ENCODE measurements around the gene AMDHD1.

The AMDHD1 gene

GRCh38 chr12:95944108-95944704 is 1.1 kb downstream of the AMDHD1 start:
- no peak for FAIRE-seq
- DNase-seq (ENCODE audit: insufficient read length): no peak
- TF ChIP-seq TAF1 (IDR thresholded peaks at IDR 0.05; ENCODE audit: borderline replicate concordance, low read depth, low read length) (no peak), POLR2A (IDR thresholded peaks at IDR 0.05; ENCODE audit: low read depth, low read length) (no peak), POLR2AphosphoS5 (IDR thresholded peaks at IDR 0.05; ENCODE audit: low read depth, low read length) (no peak)

DNA sequence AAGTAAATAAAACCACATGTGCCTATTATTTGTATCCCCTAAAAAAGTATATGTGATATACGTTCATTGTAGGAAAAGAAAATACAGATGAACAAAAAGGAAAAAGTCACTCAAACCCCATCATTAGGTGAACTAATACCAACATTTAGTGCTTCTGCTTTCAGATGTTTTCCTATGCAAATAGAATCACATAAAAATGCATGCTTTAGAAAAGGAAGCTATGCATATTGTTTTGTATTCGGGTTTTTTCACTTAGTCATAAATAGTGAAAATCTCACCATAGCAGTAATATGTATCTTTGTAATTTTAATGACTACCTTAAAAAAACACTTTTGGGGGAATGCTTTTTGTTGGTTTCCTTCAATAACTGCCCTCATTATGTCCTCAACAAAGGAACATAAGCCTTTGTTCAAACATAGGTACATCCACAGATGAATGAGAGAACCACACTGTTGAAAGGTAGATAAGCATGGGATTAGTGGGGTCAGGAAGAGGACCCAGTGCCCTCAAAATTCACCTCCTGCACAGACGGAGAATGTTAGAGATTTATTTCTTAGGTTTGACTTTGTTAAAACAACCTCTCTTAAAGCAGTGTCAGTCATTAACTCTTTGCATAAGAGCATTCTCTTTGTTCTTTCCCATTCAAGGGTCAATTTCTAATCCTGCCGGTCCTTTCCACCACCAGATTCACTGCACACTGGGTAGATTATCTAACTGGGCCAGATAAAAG is 6.5 kb downstream of the AMDHD1 start:
- no peak for DNase-seq (ENCODE audit: insufficient read length)
- FAIRE-seq: no peak
- TF ChIP-seq TAF1 (IDR thresholded peaks at IDR 0.05; ENCODE audit: borderline replicate concordance, low read depth, low read length): no peak
- no peak for TF ChIP-seq POLR2AphosphoS5 (IDR thresholded peaks at IDR 0.05; ENCODE audit: low read depth, low read length)
- TF ChIP-seq POLR2A (IDR thresholded peaks at IDR 0.05; ENCODE audit: low read depth, low read length): no peak

DNA sequence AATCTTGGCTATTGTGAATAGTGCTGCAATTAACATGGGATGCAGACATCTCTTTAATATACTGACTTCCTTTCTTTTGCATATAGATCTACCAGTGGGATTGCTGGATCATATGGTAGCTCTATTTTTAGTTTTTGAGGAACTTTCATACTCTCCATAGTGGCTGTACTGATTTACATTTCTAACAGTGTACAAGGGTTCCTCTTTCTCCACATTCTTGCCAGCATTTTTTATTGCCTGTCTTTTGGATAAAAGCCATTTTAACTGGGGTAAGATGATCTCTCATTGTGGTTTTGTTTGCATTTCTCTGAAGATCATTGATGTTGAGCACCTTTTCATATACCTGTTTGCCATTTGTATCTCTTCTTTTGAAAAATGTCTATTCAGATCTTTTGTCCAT is 8.4 kb downstream of the AMDHD1 start:
- TF ChIP-seq POLR2A (IDR thresholded peaks at IDR 0.05; ENCODE audit: low read depth, low read length): no peak
- TF ChIP-seq POLR2AphosphoS5 (IDR thresholded peaks at IDR 0.05; ENCODE audit: low read depth, low read length): no peak
- no peak for TF ChIP-seq TAF1 (IDR thresholded peaks at IDR 0.05; ENCODE audit: borderline replicate concordance, low read depth, low read length)
- DNase-seq (ENCODE audit: insufficient read length): no peak
- FAIRE-seq: no peak

- FAIRE-seq: no peak
- TF ChIP-seq POLR2AphosphoS5 (IDR thresholded peaks at IDR 0.05; ENCODE audit: low read depth, low read length) (no peak), TAF1 (IDR thresholded peaks at IDR 0.05; ENCODE audit: borderline replicate concordance, low read depth, low read length) (no peak)
Observed at GRCh38 chr12:95953000-95953399, 9.9 kb downstream of the AMDHD1 start.

GRCh38 chr12:95955549-95956159 is 12.5 kb downstream of the AMDHD1 start:
- no peak for TF ChIP-seq POLR2AphosphoS5 (IDR thresholded peaks at IDR 0.05; ENCODE audit: low read depth, low read length)
- no peak for TF ChIP-seq POLR2A (IDR thresholded peaks at IDR 0.05; ENCODE audit: low read depth, low read length)
- TF ChIP-seq TAF1 (IDR thresholded peaks at IDR 0.05; ENCODE audit: borderline replicate concordance, low read depth, low read length): no peak
- no peak for DNase-seq (ENCODE audit: insufficient read length)
- FAIRE-seq: no peak

More at GRCh38 chr12:95953000-95953399, 9.9 kb downstream of the AMDHD1 start:
- no peak for DNase-seq (ENCODE audit: insufficient read length)

DNA sequence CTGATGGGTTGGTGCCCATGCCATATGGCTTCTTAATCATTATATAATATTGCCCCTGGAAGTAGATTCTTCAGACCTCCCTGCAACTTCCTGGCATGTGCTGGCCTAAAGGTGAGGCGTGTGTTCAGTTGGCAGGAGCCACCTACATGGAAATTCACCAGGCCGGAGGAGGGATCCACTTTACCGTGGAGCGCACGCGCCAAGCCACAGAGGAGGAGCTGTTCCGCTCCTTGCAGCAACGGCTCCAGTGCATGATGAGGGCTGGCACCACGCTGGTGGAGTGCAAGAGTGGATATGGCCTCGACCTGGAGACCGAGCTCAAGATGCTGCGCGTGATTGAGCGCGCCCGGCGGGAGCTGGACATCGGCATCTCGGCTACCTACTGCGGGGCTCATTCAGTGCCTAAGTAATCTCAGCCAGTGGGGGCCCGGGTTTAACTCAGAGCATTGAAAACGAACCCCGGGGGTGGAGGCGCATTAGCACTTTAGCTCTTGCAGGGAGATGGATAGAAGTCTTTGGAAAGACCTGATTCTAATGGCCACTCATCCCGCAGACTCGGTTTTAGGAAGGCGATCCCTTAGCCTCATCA is 13.5 kb downstream of the AMDHD1 start:
- DNase-seq (ENCODE audit: insufficient read length): no peak
- TF ChIP-seq POLR2A (IDR thresholded peaks at IDR 0.05; ENCODE audit: low read depth, low read length) (no peak), POLR2AphosphoS5 (IDR thresholded peaks at IDR 0.05; ENCODE audit: low read depth, low read length) (no peak), TAF1 (IDR thresholded peaks at IDR 0.05; ENCODE audit: borderline replicate concordance, low read depth, low read length) (no peak)
- no peak for FAIRE-seq

DNA sequence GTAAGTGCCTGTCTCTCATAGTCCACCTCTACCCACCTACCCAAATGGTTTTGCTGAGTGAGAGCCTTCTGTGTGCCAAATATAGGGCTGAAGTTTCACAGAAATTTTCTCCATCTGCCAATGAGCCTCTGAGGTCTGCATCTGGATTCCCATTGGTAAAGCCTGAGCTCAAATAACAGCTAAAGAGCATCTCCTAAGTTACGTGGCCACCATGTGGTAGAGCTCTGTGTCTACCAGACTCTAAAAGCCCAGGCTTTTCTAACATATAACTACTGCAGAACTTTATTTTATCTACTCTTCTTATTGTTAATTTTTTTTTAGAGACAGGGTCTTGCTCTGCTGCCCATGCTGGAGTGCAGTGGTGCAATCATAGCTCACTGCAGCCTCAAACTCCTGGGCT is 16.0 kb downstream of the AMDHD1 start:
- FAIRE-seq (no peak), DNase-seq (ENCODE audit: insufficient read length) (no peak)
- TF ChIP-seq TAF1 (IDR thresholded peaks at IDR 0.05; ENCODE audit: borderline replicate concordance, low read depth, low read length) (no peak), POLR2A (IDR thresholded peaks at IDR 0.05; ENCODE audit: low read depth, low read length) (no peak), POLR2AphosphoS5 (IDR thresholded peaks at IDR 0.05; ENCODE audit: low read depth, low read length) (no peak)

DNA sequence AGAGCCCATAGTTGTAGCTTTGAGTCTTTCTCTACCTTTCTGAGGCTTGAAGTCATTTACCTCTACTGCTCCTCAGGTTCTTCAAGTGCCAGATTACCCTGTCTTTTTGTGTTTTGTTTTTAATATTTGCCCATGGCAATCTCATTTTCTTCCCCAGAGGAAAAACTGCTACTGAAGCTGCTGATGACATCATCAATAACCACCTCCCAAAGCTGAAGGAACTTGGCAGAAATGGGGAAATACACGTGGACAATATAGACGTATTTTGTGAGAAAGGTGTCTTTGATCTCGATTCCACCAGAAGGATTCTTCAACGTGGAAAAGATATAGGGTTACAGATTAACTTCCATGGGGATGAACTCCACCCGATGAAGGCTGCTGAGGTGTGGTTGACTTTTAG is 17.1 kb downstream of the AMDHD1 start:
- TF ChIP-seq TAF1 (IDR thresholded peaks at IDR 0.05; ENCODE audit: borderline replicate concordance, low read depth, low read length) (no peak), POLR2A (IDR thresholded peaks at IDR 0.05; ENCODE audit: low read depth, low read length) (no peak), POLR2AphosphoS5 (IDR thresholded peaks at IDR 0.05; ENCODE audit: low read depth, low read length) (no peak)
- FAIRE-seq (no peak), DNase-seq (ENCODE audit: insufficient read length) (no peak)

- DNase-seq (ENCODE audit: insufficient read length): no peak
- FAIRE-seq: no peak
- no peak for TF ChIP-seq TAF1 (IDR thresholded peaks at IDR 0.05; ENCODE audit: borderline replicate concordance, low read depth, low read length)
- no peak for TF ChIP-seq POLR2AphosphoS5 (IDR thresholded peaks at IDR 0.05; ENCODE audit: low read depth, low read length)
Observed at GRCh38 chr12:95962222-95962621, 19.1 kb downstream of the AMDHD1 start.

DNA sequence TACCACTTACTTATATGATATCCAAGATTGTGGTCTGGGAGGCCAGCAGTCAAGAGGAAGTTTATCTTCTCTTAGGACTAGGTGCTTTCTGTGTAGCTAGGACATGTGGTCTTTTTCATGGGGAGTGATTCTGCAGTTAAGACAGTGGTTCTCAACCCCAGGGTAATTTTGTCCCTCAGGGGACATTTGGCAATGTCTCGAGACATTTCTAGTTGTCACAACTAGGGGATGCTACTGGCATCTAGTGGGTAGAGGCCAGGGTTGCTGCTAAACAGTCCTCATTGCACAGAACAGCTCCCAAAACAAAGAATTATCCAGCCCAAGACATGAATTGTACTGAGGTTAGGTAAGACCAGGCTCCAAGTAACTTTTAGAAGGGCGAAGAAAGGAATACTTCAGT is 20.0 kb downstream of the AMDHD1 start:
- FAIRE-seq: no peak
- TF ChIP-seq POLR2AphosphoS5 (IDR thresholded peaks at IDR 0.05; ENCODE audit: low read depth, low read length) (no peak), POLR2A (IDR thresholded peaks at IDR 0.05; ENCODE audit: low read depth, low read length) (no peak), TAF1 (IDR thresholded peaks at IDR 0.05; ENCODE audit: borderline replicate concordance, low read depth, low read length) (no peak)
- DNase-seq (ENCODE audit: insufficient read length): no peak

GRCh38 chr12:95966287-95966870 is 23.2 kb downstream of the AMDHD1 start:
- DNase-seq (ENCODE audit: insufficient read length): no peak
- no peak for FAIRE-seq
- TF ChIP-seq POLR2A (IDR thresholded peaks at IDR 0.05; ENCODE audit: low read depth, low read length) (no peak), POLR2AphosphoS5 (IDR thresholded peaks at IDR 0.05; ENCODE audit: low read depth, low read length) (no peak), TAF1 (IDR thresholded peaks at IDR 0.05; ENCODE audit: borderline replicate concordance, low read depth, low read length) (no peak)

Data from GM12892 (cell line).